Stimulated activated CD8-positive, alpha-beta memory T cell treated with anti-CD3 and anti-CD28 coated beads, Interleukin-12 subunit alpha, Interleukin-12 subunit beta, amount 100 ng/mL, for 1 hour (primary cell): ENCODE data around the gene FFAR1.
"Not testable (repeated sequence)": the region's sequence is repeated elsewhere in the genome, so short reads cannot be mapped to it uniquely, and the experiment has no call there.

Experiments
- DNase-seq: peaks from one replicate; pipeline ENCODE4 v3.0.0-alpha.2; 2020; ENCODE audit warnings: low read depth

FFAR1 gene

DNA sequence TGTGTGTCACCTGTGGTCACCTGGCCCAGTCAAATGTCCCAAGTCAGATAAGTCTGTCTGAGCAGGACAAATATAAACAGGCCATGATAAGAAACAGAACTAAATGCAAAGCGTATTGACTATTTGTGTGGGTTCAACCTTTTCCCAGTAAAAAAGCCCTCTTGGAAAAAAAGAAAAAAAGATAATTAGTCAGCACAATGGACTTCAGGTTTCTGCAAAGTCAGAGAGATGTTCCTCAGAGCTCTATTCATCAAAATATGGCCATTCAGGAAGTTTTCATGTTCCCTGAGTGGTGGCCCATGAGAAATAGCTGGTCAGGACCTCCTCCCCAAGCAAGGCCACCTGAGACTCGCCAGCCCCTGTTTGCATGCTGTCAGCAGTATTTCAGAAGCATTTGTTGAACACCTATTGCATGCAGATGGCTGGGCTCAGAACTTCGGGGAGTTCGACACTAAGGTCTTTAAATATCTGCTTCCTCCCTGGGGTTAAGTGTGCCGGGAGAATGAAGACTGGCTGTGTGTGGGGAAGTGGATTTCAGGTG is 13.2 kb downstream of the FFAR1 start:
- DNase-seq, result no peak

- DNase-seq, result no peak
Observed at GRCh38 chr19:35362261-35363000, 14.7 kb downstream of the FFAR1 start.

DNA sequence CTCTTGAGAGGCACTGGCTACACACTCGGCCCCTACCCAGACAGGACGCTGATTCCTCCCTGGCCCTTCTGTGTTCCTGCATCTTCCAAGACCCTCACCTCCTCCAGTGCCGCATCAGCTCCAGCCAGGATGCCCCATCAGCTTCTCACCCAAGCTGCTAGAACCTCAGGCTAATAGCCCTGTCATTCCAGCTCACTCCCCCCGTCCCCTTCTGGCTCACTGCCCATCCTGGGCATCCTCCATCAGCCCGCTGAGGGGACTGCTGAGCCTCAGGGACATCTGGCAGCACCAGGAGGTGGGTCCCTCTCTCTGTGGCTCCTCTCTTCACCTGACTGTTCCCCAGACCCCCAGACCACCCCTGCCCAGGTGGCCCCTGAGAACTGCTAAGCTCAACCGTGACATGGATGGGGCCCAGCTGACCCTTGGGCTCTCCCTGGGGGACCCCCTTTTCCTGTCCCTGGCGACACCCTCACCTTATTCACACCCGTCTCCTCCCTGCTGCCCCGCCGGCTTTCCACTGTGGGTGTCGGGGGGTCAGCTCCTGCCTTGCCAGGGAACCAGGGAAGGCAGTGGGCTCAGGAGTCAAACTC is 15.4 kb downstream of the FFAR1 start:
- no peak for DNase-seq

DNA sequence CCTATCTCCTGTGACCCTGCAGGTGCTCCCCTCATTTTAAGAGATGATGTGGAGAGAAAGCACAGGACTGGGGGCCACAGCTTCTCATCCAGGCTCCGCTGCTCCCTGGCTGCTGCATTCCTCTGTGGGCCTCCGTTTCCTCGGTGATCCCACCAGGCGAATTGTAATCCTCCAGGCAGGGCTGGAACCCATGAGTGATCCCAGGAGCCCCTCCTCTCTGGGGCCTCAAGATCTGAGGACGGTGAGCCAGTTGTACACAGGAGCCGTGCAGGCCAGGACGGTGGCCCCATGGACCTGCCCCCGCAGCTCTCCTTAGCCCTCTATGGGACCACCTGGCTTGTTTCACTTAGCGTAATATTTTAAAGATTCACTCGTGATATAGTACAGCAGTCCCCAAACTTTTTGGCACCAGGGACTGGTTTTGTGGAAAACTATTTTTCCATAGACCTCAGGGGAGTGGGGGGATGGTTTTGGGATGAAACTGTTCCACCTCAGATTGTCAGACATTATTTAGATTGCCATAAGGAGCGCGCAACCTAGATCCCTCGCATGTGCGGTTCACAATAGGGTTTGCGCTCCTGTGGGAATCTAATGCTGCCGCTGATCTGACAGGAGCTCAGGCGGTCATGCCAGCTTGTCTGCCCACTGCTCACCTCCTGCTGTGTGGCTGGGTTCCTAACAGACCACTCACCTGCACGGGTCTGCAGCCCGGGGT is 16.2 kb downstream of the FFAR1 start:
- no peak for DNase-seq

DNA sequence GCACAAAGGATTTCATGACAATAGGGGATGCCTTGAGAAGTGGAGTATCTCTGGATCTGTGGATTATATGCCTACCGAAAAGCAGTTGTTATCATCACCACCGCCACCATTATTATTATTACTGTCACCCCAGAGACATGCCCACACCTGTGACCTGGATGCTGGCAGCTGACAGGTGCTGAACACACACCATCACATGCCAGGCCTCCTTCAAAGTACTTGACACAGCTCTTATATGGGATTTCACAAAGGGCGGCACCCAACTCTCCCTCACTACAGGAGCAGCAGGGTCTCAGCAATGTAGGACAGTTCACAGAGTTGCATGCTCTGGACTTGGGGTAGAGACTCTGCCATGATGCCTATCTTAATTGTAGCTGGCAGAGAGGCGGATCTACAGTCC is 17.6 kb downstream of the FFAR1 start:
- DNase-seq, result no peak

DNA sequence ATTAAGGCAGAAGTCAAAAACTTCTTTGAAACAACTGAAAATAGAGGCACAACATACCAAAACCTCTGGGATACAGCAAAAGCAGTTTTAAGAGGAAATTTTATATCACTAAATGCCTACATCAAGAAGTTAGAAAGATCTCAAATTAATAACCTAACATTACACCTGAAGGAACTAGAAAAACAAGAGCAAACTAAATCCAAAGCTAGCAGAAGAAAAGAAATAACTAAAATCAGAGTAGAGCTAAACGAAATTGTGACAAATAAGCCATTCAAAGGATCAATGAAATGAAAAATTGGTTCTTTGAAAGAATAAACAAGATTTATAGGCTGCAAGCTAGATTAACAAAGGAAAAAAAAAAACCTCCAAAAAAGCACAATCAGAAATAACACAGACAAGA is 20.7 kb downstream of the FFAR1 start:
- no peak for DNase-seq

DNA sequence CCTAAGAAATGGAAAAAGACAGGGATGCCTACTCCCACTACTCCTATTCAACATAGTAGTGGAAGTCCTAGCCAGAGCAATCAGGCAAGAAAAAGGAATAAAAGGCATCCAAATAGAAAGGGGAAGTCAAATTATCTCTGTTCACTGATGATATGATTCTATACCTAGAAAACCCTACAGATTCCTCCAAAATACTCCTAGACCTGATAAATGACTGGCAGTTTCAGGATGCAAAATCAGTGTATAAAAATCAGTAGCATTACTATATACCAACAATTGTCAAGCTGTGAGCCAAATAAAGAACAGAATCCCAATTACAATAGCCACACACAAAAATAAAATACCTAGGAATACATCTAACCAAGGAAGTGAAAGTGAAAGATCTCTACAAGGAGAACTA is 21.8 kb downstream of the FFAR1 start:
- no peak for DNase-seq

DNA sequence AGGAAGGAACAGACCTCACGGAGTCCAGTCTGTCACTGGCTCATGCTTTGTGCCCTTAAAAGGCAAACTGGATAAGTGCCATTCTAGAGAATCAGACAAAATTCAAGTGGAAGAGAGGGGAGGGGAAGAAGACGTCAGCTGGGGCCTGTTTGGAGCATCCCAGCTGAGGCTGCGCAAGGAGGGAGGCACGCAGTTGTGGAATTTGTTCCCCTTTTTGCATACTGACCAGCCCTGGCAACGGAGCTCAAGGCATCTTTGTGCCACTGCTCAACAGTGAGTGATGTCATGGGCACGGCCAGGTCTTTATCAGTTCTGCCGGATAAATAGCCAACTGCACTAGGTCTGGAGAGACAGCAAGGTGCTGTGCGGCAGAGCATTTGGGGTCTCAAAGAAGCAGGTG is 23.0 kb downstream of the FFAR1 start, which contains the start of gene GPR42:
Gene GPR42, plus strand, starts transcription at position 347 of the 400 bp plus-strand sequence. CDS start 292 bp downstream, outside the sequence.
- no peak for DNase-seq

- no peak for DNase-seq
Observed at GRCh38 chr19:35373492-35373891, 25.8 kb downstream of the FFAR1 start.

GRCh38 chr19:35374031-35374430 is 26.3 kb downstream of the FFAR1 start:
- not testable (repeated sequence) for DNase-seq

- no peak for DNase-seq
Observed at GRCh38 chr19:35375505-35376307, 28.0 kb downstream of the FFAR1 start.

DNA sequence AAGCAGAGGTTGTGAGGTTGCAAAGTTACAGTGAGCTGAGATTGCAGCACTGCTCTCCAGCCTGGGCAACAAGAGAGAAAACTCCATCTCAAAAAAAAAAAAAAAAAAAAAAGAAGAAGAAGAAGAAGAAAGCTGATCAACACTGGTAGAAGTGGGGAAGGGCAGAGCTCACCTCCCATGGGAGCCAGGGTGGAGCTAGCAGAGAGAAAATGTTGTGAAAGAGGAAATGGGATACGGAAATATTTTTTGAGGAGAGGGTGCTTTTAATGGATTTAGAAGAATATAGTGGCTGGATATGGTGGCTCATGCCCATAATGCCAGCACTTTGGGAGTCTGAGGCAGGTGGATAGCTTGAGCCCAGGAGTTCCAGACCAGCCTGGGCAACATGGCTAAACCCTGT is 30.0 kb downstream of the FFAR1 start:
- DNase-seq, result no peak

DNA sequence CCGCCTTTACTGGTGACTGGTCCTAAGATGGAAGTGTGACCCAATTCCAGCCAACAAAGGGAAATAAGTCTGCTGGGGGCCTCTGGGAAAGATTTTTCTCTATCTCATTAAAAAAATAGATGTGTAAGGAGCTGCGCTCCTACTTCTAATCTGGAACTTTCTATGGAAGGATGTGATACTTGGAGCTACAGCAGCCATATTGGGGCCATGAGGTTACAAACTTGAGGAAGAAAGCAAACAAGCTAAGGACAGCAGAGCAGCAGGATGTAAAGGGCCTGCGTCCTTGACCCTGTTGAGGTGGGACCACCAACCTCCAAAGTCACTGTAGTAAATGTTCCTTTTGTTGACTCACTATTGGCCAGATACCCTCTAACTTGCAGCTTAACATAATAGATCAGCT is 30.7 kb downstream of the FFAR1 start:
- no peak for DNase-seq

DNA sequence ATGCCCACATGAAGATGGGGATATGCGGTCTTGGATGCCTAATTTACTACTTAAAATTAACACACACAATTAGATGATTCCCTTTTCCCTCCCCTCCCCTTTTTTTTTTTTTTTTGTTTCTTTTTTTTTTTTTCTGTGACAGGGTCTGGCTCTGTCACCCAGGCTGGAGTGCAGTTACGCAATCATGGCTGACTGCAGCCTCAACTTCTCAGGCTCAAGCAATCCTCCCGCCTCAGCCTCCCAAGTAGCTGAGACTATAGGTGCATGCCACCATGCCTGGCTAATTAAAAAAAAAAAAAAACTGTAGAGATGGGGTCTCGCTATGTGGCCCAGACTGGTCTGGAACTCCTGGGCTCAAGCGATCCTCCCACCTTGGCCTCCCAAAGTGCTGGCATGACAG is 31.8 kb downstream of the FFAR1 start:
- DNase-seq, result not testable (repeated sequence)

DNA sequence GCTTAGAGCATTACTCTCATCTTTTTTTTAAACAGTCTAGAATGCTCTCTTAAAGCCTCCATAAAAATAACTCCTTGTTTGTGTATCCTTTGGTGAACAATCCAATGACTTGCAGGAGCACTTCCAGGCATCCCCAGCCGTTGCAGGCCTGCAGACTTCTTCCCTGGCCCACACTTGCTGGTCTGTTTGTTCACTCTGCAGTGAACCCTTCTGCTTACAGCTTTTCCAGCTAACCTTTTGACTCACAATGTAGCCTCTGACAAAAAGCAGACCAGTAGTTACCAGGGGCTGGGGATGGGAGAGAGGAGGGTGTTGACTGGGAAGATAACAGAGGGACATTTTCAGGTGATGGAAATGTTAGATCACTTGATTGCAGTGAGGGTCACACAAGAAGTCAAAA is 32.3 kb downstream of the FFAR1 start:
- DNase-seq, result no peak

DNA sequence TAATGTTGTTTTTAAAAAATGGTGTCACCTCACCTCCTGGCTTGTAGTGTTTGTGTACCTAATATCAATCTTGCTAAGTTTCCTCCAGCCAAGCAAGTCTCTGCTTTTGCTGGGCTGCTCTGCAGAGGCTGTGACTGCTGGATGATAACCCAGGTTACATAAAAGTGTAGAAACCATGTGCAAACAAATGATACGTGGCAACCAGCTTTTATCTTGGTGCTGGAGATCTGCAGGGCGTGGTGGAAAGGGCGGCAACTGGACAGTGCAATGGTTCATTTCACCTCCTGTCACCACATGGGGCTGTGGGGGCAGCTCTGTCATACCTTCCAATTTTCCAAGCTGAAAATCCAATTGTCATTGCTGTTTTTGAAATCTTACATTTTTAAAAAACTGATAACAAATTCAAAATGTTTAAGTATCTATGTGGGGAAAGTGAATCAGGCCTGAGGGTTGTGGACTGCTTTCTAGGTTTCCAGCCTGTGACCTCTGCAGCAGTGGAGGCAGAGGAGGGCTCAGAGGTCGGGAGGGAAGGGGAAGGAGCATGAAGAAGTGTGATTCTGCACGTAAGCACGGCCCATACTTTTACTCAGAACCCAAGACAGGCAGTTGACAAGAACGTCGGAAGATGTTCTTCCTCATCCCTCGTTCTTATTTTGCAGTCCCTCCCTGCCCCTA is 32.9 kb downstream of the FFAR1 start:
- DNase-seq, result no peak

DNA sequence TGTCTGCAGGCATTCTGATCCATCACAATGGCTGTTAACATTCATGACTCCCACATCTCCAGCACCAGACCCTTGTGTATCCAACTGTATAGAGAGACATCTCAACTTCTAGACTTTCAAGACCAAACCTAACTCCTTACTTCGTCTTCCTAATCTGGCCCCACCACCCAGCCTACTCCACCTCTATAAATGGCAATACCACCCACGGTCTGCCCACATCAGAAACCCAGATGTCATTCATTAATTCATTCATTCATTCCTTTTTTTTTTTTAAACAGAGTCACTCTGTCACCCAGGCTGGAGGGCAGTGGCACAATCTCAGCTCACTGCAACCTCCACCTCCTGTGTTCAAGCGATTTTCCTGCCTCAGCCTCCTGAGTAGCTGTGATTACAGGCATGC is 33.6 kb downstream of the FFAR1 start:
- no peak for DNase-seq

DNA sequence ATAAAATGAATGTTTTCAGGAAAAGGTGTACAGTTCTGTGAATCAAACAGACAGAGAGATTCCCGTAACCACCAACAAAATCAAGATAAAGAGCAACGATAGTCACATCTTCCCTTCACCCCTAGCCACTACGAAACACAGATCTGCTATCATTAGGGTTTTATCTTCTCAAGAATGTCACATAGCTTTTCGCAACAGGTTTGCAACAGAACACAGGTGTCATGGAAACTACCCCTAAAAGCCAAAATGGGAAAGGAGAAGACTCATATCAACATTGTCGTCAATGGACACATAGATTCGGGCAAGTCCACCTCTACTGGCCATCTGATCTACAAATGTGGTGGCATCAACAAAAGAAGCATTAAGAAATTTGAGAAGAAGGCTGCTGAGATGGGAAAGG is 34.2 kb downstream of the FFAR1 start:
- DNase-seq, result no peak

GRCh38 chr19:35383536-35383935 is 35.8 kb downstream of the FFAR1 start:
- no peak for DNase-seq

DNA sequence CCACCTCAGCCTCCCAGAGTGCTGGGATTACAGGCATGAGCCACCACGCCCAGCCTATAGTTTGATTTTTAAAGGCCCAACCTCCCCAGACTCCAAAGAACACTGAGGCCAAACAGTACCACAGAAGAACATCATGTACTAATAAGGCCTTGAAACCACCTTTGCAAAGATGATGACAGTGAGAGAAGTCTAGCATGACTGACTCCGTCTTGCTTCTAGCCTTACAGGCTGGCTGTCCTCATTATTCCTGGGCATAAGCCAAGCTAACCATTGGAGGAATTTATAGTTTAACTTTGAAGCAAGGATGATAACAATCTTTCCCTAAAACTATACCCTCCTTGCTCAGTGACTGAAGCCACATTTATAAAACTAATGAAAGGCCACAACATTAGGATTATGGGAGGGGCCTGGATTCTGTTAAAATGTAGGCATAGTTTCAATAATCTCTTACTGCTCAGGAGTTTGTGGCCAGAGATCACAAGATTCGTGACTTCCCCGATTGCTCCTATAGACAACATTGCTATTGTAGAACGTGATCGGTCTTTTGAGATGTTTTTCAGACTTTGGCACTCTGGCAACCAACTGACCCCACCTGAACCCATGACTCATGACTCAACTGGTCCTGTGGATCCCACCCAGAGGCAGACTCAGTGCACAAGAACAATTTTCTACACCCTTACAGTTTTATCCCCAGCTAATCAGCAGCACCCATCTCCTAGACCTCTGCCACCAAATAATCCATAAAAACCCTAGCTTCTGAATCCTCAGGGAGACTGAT is 40.8 kb downstream of the FFAR1 start:
- no peak for DNase-seq
